Neural crest cell (in vitro differentiated cells): ENCODE data around the gene LSR. TPM values are rescaled to one million over a fixed set of nuclear protein-coding genes. Genes with fewer than 3 reads are reported as not detected.

Source experiments
- DNase-seq: peaks from one replicate; pipeline ENCODE4 v3.0.0; 2021; ENCODE audit warnings: low read depth, mixed read lengths, low spot score
- H3K27ac Mint-ChIP-seq: one replicate; pipeline ENCODE4 v1.8.0; 2021; ENCODE audit warnings: mild to moderate bottlenecking, mixed read lengths; ENCODE audit not compliant: unreplicated experiment
- H3K27me3 Mint-ChIP-seq: 2 replicates; pipeline ENCODE4 v1.8.0; 2021; ENCODE audit warnings: low read depth, mild to moderate bottlenecking, mixed read lengths
- H3K36me3 Mint-ChIP-seq: 2 replicates; pipeline ENCODE4 v1.8.0; 2021; ENCODE audit warnings: low read depth, mild to moderate bottlenecking, mixed read lengths
- H3K4me1 Mint-ChIP-seq: 2 replicates; pipeline ENCODE4 v1.8.0; 2021; ENCODE audit warnings: mixed read lengths
- H3K4me3 Mint-ChIP-seq: one replicate; pipeline ENCODE4 v1.8.0; 2021; ENCODE audit warnings: mild to moderate bottlenecking, mixed read lengths
- H3K9me3 Mint-ChIP-seq: 2 replicates; pipeline ENCODE4 v1.8.0; 2021; ENCODE audit warnings: mixed read lengths
- CTCF ChIP-seq: fragments of 200-600 bp; sonication (generic); conservative IDR thresholded peaks from 2 replicates; pipeline ENCODE4 v1.5.0; 2021; ENCODE audit warnings: antibody characterized with exemption, mild to moderate bottlenecking
- total RNA-seq: library from RNA; stranded (reverse); gene quantifications from 2 replicates; pipeline ENCODE4 v1.2.1, GENCODE V29; 2021

LSR gene
- total RNA-seq, 1 donor from 2014 or later = 3.5 TPM

DNA sequence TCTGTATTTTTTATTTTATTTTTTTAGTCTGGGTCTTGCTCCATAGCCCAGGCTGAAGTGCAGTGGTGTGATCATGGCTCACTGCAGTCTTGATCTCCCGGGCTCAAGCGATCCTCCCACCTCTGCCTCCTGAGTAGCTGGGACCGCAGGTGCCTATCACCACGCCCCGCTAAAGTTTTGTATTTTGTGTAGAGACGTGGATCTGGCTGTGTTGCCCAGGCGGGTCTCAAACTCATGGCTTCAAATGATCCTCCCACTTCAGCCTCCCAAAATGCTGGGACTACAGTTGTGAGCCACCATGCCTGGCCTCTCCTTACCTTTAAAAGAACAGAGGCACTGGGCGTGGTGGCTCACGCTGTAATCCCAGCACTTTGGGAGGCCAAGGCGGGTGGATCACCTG, 38.9 kb downstream of the LSR start:
- H3K4me1 Mint-ChIP-seq = no peaks in the 10 kb centered on the region
- H3K27me3 Mint-ChIP-seq = peaks cover 15% of the 10 kb centered on the region
- H3K9me3 Mint-ChIP-seq = no peaks in the 10 kb centered on the region
- TF ChIP-seq CTCF = no peak
- H3K36me3 Mint-ChIP-seq = no peaks in the 10 kb centered on the region
- H3K4me3 Mint-ChIP-seq = no peak overlapping the region
- DNase-seq = no peak
- H3K27ac Mint-ChIP-seq = no peak overlapping the region

GRCh38 chr19:35288331-35288730, 39.5 kb downstream of the LSR start:
- Mint-ChIP-seq H3K27me3 (peaks cover 16% of the 10 kb centered on the region), H3K4me3 (no peak overlapping the region), H3K4me1 (no peaks in the 10 kb centered on the region), H3K27ac (no peak overlapping the region), H3K36me3 (no peaks in the 10 kb centered on the region), H3K9me3 (no peaks in the 10 kb centered on the region)
- no peak for DNase-seq
- no peak for TF ChIP-seq CTCF

- H3K27me3 Mint-ChIP-seq = peaks cover 13% of the 10 kb centered on the region
- no peak for TF ChIP-seq CTCF
- H3K4me1 Mint-ChIP-seq = no peaks in the 10 kb centered on the region
- no peak overlapping the region for H3K27ac Mint-ChIP-seq
- no peaks in the 10 kb centered on the region for H3K9me3 Mint-ChIP-seq
- DNase-seq = no peak
- H3K36me3 Mint-ChIP-seq = no peaks in the 10 kb centered on the region
- H3K4me3 Mint-ChIP-seq = no peak overlapping the region
Observed at GRCh38 chr19:35288906-35289305, 40.1 kb downstream of the LSR start.

DNA sequence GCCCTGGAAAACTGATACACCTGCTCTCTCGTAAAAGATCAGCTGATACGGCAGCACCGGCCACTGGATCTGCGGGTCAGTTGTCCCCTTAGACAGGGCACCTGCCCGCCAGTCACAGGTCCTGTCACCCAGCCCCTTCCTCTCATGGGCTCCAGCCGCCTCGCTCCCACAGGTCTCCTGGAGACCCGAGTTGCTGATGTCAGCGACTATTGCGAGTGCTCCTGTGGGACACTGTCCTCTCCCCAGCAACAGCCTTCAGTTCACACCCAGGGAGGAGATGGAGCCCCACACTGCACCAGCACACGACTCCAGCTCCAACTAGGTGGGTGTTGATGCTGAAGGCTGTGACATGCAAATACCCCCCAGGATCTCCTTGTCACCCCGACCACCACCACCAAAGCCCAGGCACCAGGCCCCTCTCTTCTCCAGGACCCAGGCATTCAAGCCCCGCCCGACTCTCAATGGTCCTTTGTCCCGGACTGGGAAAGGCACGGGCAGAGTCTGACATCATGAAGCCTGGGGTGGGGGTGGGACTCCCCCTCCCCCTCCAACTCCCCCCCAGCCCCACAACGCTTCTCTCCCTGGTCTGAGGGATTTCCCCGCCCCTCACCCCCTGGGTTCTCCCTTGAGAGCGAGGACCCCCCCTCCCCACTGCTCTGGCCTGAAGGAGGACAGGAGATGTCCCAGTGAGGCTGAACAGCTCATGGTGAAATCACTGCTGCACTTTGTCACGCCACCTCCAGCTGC, 41.8 kb downstream of the LSR start:
- no peaks in the 10 kb centered on the region for H3K9me3 Mint-ChIP-seq
- H3K27ac Mint-ChIP-seq = peak overlapping the region; percentile 35
- no peaks in the 10 kb centered on the region for H3K36me3 Mint-ChIP-seq
- TF ChIP-seq CTCF = no peak
- H3K27me3 Mint-ChIP-seq = peaks cover 9% of the 10 kb centered on the region
- H3K4me3 Mint-ChIP-seq = no peak overlapping the region
- no peaks in the 10 kb centered on the region for H3K4me1 Mint-ChIP-seq
- no peak for DNase-seq

GRCh38 chr19:35291259-35291658, 42.5 kb downstream of the LSR start:
- H3K27me3 Mint-ChIP-seq = peaks cover 9% of the 10 kb centered on the region
- H3K4me1 Mint-ChIP-seq = no peaks in the 10 kb centered on the region
- no peak for DNase-seq
- peak overlapping the region; percentile 94 for H3K27ac Mint-ChIP-seq
- no peaks in the 10 kb centered on the region for H3K9me3 Mint-ChIP-seq
- H3K36me3 Mint-ChIP-seq = no peaks in the 10 kb centered on the region
- H3K4me3 Mint-ChIP-seq = no peak overlapping the region
- no peak for TF ChIP-seq CTCF
